ENCODE measurements around the gene NYNRIN.

NYNRIN gene

GRCh38 chr14:24422261-24422660, 23.5 kb downstream of the NYNRIN start:
- no peaks in the 10 kb centered on the region for H3K27me3 ChIP-seq (replicated peaks; ENCODE audit: control insufficient read depth, insufficient read depth, low read length)
- no peak for DNase-seq (ENCODE audit: low read depth)
- H3K9me3 ChIP-seq (ENCODE audit: control insufficient read depth, low read length), result no peaks in the 10 kb centered on the region
- H3K4me3 ChIP-seq (ENCODE audit: low read length), result no peak overlapping the region
- peaks cover 19% of the 10 kb centered on the region for H3K4me1 ChIP-seq (ENCODE audit: control insufficient read depth, insufficient read depth, low read length)
- no peaks in the 10 kb centered on the region for H3K36me3 ChIP-seq (ENCODE audit: control insufficient read depth, insufficient read depth, low read length, severe bottlenecking)
- H3K9ac ChIP-seq (ENCODE audit: low read length), result no peak overlapping the region

DNA sequence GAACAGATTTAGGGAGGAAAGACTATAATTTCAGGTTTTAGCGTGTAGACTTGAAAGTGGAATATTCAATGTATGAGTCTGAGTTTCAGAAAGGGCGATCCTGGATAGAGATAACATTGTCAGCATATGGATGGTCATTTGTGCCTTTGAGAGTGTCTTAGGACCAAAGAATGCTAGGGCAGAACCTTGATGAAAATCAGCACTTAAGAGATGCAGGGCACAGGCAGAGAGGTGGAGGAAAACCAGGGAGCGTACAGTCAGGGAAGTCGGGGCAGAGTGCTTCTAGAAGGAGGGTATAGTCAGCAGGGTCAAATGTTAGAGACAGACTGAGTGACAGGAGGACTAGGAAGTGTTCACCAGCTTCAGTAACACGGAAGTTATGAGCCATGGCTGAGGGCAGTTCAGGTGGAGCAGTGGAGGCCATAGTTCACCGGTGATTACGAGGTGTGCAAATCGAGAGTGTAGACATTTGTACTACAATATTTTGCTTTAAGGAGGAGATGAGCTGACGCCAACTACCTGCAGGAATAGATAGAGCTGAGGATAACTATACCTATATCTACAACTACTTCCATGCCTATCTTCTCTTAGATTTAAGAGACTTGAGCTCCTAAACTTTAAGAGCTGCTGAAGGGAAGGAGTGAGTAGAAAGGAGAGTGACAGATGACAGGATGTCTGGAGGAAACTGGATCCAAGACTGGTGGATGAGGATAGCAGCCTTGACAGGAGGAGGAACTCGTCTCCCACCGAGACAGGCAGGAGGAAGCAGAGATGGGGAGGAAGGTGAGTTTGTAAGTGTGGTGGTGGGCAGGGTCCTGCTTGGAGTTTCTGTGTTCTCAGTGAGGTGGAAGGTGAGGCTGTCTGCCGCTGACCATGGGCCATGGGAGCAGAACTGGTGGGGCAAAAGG, 24.1 kb downstream of the NYNRIN start:
- no peaks in the 10 kb centered on the region for H3K27me3 ChIP-seq (replicated peaks; ENCODE audit: control insufficient read depth, insufficient read depth, low read length)
- no peak for DNase-seq (ENCODE audit: low read depth)
- H3K9ac ChIP-seq (ENCODE audit: low read length), result no peak overlapping the region
- no peaks in the 10 kb centered on the region for H3K36me3 ChIP-seq (ENCODE audit: control insufficient read depth, insufficient read depth, low read length, severe bottlenecking)
- H3K4me3 ChIP-seq (ENCODE audit: low read length), result no peak overlapping the region
- H3K9me3 ChIP-seq (ENCODE audit: control insufficient read depth, low read length), result no peaks in the 10 kb centered on the region
- H3K4me1 ChIP-seq (ENCODE audit: control insufficient read depth, insufficient read depth, low read length), result peaks cover 19% of the 10 kb centered on the region

DNA sequence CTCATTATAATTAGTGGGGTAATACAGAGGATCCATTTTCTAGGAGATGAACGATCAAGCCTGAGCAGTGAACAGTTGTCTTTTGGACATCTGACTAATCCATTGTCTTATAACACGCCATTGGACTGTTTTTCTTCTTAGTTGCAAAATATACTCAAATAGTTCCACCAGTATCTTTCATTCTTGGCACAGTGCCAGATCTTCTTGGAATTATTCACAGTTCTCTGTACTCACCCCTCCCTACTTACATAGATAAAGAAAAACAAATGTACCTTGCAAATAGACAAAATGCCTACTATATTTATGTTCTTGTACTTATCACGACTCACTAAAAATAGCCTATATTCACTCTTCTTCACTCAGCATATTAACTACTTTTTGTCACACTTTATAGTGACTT, 26.9 kb downstream of the NYNRIN start:
- peak overlapping the region; percentile 9 for H3K4me3 ChIP-seq (ENCODE audit: low read length)
- peaks cover 27% of the 10 kb centered on the region for H3K4me1 ChIP-seq (ENCODE audit: control insufficient read depth, insufficient read depth, low read length)
- H3K9me3 ChIP-seq (ENCODE audit: control insufficient read depth, low read length), result no peaks in the 10 kb centered on the region
- no peaks in the 10 kb centered on the region for H3K27me3 ChIP-seq (replicated peaks; ENCODE audit: control insufficient read depth, insufficient read depth, low read length)
- H3K36me3 ChIP-seq (ENCODE audit: control insufficient read depth, insufficient read depth, low read length, severe bottlenecking), result no peaks in the 10 kb centered on the region
- H3K9ac ChIP-seq (ENCODE audit: low read length), result peak overlapping the region; percentile 66
- DNase-seq (ENCODE audit: low read depth), result peak; percentile 92

DNA sequence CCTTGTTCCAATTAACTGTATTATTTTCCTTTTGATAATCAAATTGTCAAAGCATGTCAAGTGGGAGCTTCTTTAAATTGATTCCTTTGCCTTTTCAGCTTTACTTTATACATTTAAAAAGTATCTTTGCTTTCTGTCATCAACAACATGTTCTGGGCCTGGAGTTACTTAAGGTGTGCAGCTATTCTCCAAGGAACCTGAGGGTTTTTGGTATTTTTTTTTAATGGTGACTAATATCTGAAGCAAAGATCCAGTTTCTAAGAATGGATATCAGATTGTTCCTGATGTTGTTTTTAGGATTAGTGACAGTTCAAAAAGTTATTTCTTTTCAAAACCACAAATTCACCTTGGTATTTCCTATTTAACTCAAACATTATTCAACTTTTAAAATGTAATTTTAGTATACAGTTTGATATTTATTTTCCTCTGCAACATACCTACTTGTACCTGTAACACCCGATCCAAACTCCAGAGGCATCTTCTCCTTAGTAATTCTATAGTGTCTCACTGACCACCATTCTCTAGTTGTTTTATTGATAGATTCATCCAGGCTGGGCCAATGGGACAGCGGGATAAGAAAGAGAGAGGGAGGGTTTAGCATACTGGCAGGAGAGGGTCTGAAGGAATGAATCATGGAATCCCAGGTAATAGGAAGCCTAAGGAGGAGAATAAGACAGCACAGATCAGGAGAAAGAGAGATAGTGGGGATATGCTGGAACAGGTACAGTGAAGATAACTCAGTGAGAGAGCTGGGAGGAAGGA, 27.5 kb downstream of the NYNRIN start:
- no peaks in the 10 kb centered on the region for H3K9me3 ChIP-seq (ENCODE audit: control insufficient read depth, low read length)
- no peaks in the 10 kb centered on the region for H3K36me3 ChIP-seq (ENCODE audit: control insufficient read depth, insufficient read depth, low read length, severe bottlenecking)
- peaks cover 32% of the 10 kb centered on the region for H3K4me1 ChIP-seq (ENCODE audit: control insufficient read depth, insufficient read depth, low read length)
- H3K4me3 ChIP-seq (ENCODE audit: low read length), result no peak overlapping the region
- no peaks in the 10 kb centered on the region for H3K27me3 ChIP-seq (replicated peaks; ENCODE audit: control insufficient read depth, insufficient read depth, low read length)
- H3K9ac ChIP-seq (ENCODE audit: low read length), result peak overlapping the region; percentile 66
- DNase-seq (ENCODE audit: low read depth), result no peak

DNA sequence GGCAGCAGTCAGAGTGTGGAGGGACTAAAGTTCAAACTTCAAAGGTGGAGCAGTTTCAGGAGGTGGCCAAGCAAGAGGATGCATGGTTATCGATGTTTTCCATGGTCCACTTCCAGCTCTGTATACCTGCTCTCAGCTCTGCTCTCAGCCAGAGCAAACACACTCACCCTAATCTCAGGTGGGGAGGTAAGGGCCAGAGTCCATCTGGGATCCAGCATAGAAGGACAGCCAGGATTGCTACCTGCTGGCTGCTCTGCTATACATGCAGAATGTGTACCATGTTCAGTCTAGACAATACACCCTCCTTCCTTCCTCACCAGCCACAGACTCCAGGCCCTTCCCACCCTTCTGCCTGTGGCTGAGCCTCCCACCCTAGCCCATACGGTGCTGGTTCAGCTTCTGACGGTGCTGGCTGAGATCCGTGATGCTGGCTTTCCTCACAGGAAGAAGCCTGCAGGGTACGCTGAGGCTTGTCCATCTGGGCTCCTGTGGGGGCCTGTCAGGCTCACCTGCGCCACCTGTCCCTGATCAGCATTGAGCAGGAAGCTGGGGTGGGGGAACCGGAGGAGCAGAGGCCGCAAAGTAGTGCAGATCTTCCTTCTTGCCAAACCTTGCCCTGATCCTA, 28.2 kb downstream of the NYNRIN start:
- Histone ChIP-seq H3K9ac (ENCODE audit: low read length) (no peak overlapping the region), H3K27me3 (replicated peaks; ENCODE audit: control insufficient read depth, insufficient read depth, low read length) (no peaks in the 10 kb centered on the region), H3K4me3 (ENCODE audit: low read length) (no peak overlapping the region), H3K9me3 (ENCODE audit: control insufficient read depth, low read length) (no peaks in the 10 kb centered on the region), H3K36me3 (ENCODE audit: control insufficient read depth, insufficient read depth, low read length, severe bottlenecking) (no peaks in the 10 kb centered on the region), H3K4me1 (ENCODE audit: control insufficient read depth, insufficient read depth, low read length) (peaks cover 38% of the 10 kb centered on the region)
- no peak for DNase-seq (ENCODE audit: low read depth)

GRCh38 chr14:24427537-24428508, 29.0 kb downstream of the NYNRIN start:
- no peaks in the 10 kb centered on the region for H3K9me3 ChIP-seq (ENCODE audit: control insufficient read depth, low read length)

DNA sequence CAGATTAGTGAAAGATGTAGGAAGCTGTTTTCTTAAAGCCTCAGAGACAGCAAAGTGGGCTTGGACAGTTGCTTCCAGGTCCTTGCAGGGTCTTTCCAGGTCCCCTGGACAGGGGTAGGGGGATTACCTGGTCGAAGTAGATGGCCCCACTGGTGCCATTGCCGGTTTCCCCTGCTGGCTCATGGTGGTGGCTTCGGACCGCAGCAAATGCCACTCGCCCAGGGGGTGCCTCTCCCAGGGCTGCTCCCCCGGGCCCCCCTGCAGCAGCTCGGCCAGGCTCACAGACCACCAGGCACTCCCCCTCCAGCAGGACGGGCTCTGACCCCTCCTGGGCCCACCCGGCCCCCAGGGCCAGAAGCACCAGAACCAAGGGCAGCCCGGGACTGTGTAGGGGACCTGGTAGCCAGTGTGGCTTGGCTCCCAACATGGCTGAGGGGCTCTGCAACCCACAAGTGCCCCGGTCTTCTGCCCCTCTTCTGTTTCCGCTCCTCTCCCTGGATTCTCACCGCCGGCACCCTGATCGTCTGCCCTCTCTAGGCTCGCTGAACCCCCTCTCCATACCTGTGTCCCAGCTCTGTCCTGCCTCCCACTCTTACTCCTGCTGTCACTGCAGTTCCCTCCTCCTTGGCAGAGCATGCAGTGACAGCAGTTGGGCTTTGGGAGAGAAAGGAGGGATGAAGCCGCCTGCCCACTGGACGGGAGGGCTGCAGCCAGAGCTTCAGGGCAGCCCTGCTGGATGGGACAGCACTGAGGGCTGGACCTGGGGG, 30.0 kb downstream of the NYNRIN start:
- Histone ChIP-seq H3K4me3 (ENCODE audit: low read length) (peak overlapping the region; percentile 95), H3K27me3 (replicated peaks; ENCODE audit: control insufficient read depth, insufficient read depth, low read length) (no peaks in the 10 kb centered on the region)
- DNase-seq (ENCODE audit: low read depth), result no peak

More at GRCh38 chr14:24427537-24428508, 29.0 kb downstream of the NYNRIN start:
- DNase-seq (ENCODE audit: low read depth), result no peak
- H3K4me1 ChIP-seq (ENCODE audit: control insufficient read depth, insufficient read depth, low read length), result peaks cover 46% of the 10 kb centered on the region
- H3K36me3 ChIP-seq (ENCODE audit: control insufficient read depth, insufficient read depth, low read length, severe bottlenecking), result peaks cover 6% of the 10 kb centered on the region
- no peaks in the 10 kb centered on the region for H3K27me3 ChIP-seq (replicated peaks; ENCODE audit: control insufficient read depth, insufficient read depth, low read length)
- no peak overlapping the region for H3K9ac ChIP-seq (ENCODE audit: low read length)
- no peak overlapping the region for H3K4me3 ChIP-seq (ENCODE audit: low read length)

GRCh38 chr14:24429395-24430142, 30.8 kb downstream of the NYNRIN start, which contains the start of the genes CBLN3 and KHNYN:
Gene CBLN3, minus strand, starts transcription at chr14:24429668. Its CDS starts 614 bp downstream, at chr14:24429054.
Gene KHNYN, plus strand, starts transcription at chr14:24429954. Its CDS starts 777 bp downstream, at chr14:24430731.
- peak; percentile 99 for DNase-seq (ENCODE audit: low read depth)
- Histone ChIP-seq H3K4me3 (ENCODE audit: low read length) (peak within 1 kb of the TSS; percentile 95), H3K27me3 (replicated peaks; ENCODE audit: control insufficient read depth, insufficient read depth, low read length) (no peaks in the 10 kb centered on the region), H3K36me3 (ENCODE audit: control insufficient read depth, insufficient read depth, low read length, severe bottlenecking) (peaks cover 21% of the 10 kb centered on the region), H3K9ac (ENCODE audit: low read length) (peak within 1 kb of the TSS; percentile 96), H3K9me3 (ENCODE audit: control insufficient read depth, low read length) (no peaks in the 10 kb centered on the region), H3K4me1 (ENCODE audit: control insufficient read depth, insufficient read depth, low read length) (peaks cover 56% of the 10 kb centered on the region)

More for the DNA sequence above, 30.0 kb downstream of the NYNRIN start:
- peaks cover 56% of the 10 kb centered on the region for H3K4me1 ChIP-seq (ENCODE audit: control insufficient read depth, insufficient read depth, low read length)
- H3K9ac ChIP-seq (ENCODE audit: low read length), result peak overlapping the region; percentile 96
- peaks cover 16% of the 10 kb centered on the region for H3K36me3 ChIP-seq (ENCODE audit: control insufficient read depth, insufficient read depth, low read length, severe bottlenecking)
- no peaks in the 10 kb centered on the region for H3K9me3 ChIP-seq (ENCODE audit: control insufficient read depth, low read length)

GRCh38 chr14:24430143-24430681, 31.4 kb downstream of the NYNRIN start:
- Histone ChIP-seq H3K36me3 (ENCODE audit: control insufficient read depth, insufficient read depth, low read length, severe bottlenecking) (peaks cover 21% of the 10 kb centered on the region), H3K4me3 (ENCODE audit: low read length) (peak overlapping the region; percentile 95), H3K9ac (ENCODE audit: low read length) (peak overlapping the region; percentile 96), H3K9me3 (ENCODE audit: control insufficient read depth, low read length) (no peaks in the 10 kb centered on the region), H3K27me3 (replicated peaks; ENCODE audit: control insufficient read depth, insufficient read depth, low read length) (no peaks in the 10 kb centered on the region), H3K4me1 (ENCODE audit: control insufficient read depth, insufficient read depth, low read length) (peaks cover 50% of the 10 kb centered on the region)
- peak; percentile 91 for DNase-seq (ENCODE audit: low read depth)
